GM20000 (cell line): Measurements from ENCODE around the gene MAGI2.

Source experiments
- DNase-seq: peaks from one replicate; pipeline ENCODE4 v3.0.0; 2012; ENCODE audit warnings: low spot score
- TF ChIP-seq, protein P1 (sequence below): IDR thresholded peaks from 2 replicates; pipeline ENCODE4 v1.5.1; 2012; ENCODE audit warnings: mild to moderate bottlenecking, control low read depth; ENCODE audit errors: extremely low read depth, missing control alignments

MAGI2 gene

DNA sequence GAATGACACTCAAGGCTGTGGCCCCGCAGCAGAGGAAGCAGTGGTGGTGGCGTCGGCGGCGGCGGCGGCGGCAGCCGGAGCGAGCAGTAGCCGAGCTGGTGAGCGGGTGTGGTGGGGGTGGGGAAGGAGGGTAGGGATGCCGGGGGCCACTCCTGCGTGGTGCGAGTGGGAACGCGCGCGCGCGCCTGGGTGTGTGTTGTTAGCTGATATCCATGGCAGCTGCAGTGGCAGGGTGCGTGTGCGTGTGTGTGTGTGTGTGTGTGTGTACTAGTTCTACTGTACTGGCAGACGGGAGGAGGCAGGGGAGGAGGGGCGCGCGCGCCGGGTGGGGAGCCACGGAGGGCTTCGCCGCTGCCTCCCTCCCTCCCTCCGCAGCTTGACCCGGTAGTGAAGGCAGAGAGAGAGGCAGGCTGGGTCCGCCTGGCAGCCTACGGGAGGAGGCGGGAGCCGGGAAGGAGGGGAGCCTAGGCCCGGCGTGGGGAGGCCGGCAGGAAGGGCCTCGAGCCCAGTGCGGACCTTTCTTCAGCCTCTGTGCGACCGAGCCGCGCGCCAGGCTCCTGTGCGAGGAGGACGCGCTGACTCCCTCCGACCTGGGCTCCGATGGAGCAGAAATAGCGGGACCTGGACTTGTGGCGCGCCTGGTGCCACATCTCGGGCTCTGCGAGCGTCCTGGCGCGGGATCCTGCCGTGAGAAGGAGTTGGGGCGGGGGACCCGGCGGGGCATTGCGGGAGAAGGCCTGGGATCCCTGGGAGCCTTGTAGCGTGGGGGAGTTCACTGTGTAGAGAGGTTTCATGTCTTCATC, at the start of gene MAGI2:
Gene MAGI2, minus strand, starts transcription at position 110 of the 803 bp plus-strand sequence. CDS start 347 bp downstream, outside the sequence.
- TF ChIP-seq, protein P1, sequence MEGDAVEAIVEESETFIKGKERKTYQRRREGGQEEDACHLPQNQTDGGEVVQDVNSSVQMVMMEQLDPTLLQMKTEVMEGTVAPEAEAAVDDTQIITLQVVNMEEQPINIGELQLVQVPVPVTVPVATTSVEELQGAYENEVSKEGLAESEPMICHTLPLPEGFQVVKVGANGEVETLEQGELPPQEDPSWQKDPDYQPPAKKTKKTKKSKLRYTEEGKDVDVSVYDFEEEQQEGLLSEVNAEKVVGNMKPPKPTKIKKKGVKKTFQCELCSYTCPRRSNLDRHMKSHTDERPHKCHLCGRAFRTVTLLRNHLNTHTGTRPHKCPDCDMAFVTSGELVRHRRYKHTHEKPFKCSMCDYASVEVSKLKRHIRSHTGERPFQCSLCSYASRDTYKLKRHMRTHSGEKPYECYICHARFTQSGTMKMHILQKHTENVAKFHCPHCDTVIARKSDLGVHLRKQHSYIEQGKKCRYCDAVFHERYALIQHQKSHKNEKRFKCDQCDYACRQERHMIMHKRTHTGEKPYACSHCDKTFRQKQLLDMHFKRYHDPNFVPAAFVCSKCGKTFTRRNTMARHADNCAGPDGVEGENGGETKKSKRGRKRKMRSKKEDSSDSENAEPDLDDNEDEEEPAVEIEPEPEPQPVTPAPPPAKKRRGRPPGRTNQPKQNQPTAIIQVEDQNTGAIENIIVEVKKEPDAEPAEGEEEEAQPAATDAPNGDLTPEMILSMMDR: no peak
- no peak for DNase-seq

DNA sequence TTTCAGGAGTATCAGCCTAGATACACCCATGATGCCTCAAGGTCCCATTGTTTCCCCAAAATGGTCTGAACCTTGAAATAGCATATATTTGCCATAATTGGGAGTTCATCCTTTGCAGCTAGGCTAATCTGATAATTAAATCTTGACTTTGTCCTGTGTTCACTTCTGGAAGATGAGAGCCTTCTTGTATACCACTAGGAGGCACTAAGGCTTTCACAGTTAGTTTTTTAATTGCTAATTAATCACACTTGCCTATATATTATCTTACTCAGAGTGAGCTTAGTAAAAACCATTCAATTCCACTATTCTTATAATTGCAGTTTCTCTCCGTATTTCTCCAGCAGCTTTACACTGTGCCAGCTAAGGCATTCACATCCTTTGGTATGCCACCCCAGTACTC, 48.7 kb upstream of the MAGI2 start:
- DNase-seq: no peak
- TF ChIP-seq, protein P1: no peak

DNA sequence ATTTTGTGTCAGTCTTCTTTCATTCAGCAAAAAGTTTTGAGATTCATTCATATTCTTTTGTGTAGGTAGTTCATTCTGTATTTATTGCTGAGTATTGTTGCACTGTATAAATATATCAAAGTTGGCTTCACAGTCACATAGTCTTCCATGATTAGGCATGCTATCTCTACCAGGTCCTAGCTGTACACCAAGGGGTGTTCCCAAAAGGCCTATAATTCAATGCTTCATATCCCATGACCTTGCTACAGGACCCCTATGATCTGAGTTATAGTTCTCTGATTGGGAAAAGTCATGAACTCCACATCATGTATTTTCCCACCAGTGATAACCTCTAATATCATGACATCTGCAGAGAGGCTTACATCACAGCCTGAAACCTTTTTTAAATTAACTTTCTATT, 47.3 kb upstream of the MAGI2 start:
- DNase-seq: no peak
- TF ChIP-seq, protein P1: no peak

DNA sequence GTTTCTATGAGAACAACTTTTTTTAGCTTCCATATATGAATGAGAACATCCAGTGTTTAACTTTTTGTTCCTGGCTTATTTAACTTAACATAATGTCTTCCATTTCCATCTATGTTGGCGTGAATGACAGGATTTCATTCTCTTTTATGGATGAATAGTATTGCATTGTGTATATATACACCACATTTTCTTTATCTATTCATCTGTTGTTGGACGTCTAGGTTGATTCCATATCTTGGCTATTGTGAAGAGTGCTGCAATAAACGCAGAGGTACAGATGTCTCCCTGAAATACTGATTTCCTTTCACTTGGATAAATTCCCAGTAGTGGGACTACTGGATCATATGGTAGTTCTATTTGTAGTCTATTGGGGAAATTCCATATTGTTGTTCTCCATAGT, 44.3 kb upstream of the MAGI2 start:
- TF ChIP-seq, protein P1: no peak
- DNase-seq: no peak

DNA sequence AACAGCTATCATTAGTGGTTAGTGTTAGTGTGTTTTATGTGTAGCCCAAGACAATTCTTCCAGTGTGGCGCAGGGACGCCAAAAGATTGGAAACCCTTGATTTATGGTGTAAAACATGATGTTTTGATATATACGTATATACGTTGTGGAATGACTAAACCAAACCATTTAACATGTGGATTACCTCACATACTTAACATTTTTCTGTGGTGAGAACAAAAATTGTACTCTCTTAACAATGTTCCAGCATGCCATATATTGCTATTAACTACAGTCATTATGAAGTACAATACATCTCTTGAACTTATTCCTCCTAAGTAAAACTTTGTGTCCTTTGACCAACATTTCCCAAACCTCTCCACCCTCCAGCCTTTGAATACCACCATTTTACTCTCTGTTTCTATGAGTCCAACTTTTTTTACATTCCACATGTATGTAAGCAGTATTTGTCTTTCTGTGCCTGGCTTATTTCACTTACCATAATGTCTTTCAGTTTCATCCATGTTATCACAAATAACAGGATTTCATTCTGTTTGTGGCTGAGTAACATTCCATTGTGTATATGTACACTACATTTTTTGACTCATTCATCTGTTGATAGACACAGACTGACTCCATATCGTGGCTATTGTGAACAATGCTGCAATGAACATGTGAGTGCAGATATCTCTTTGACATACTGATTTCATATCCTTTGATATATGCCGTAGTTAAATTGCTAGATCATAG, 42.2 kb upstream of the MAGI2 start:
- TF ChIP-seq, protein P1: no peak
- DNase-seq: no peak

DNA sequence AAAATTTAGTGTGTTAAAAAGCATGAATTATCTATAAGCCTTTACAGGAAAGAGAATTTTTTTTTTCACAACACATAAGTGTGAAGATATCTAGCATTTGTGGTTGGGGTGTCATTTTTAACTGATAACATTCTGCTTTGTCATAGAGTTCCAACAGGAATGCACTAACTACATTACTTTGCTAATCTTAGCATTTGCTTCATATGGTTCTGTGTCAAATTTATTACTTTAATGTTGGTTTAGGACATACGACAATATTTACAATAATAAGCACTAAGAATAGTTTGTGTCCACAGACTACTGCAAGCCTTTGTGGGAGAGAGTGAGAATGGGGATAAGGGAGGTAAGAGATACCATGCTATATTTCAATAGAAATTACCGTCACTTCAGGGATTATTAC, 40.6 kb upstream of the MAGI2 start:
- TF ChIP-seq, protein P1: no peak
- no peak for DNase-seq

DNA sequence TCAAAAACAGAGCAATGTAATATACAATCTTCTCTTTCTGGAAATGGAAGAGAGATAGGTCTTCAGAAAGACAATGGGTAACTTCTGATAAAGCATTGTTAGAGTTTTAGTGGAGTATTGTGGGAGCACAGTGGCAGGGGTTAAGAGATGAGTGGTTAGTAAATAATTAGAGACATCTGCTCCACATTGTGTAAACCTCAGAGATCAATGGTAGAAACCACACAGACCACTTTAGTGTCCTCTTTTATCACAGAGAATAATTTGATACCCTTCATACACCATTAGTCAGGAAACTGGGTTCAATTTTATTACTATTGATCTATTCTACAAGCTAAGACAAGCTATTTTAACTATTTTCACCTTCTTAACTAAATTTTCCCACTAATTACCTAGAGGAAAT, 35.9 kb upstream of the MAGI2 start:
- DNase-seq: no peak
- TF ChIP-seq, protein P1: no peak
